GM04504 (cell line): ENCODE measurements around the gene CAMSAP1.
"Not testable (repeated sequence)": the region's sequence is repeated elsewhere in the genome, so short reads cannot be mapped to it uniquely, and the experiment has no call there.

Experiments
- DNase-seq: peaks from one replicate; pipeline ENCODE4 v3.0.0-alpha.2; 2012; ENCODE audit warnings: low read depth

The CAMSAP1 gene

GRCh38 chr9:135898634-135899407 lies 8.5 kb downstream of the CAMSAP1 start:
- peak; percentile 81 for DNase-seq

GRCh38 chr9:135896626-135897025 lies 10.7 kb downstream of the CAMSAP1 start:
- DNase-seq, result no peak

- no peak for DNase-seq
These were observed 11.1 kb downstream of the CAMSAP1 start for GRCh38 chr9:135896205-135896604.

GRCh38 chr9:135895202-135895848 lies 12.0 kb downstream of the CAMSAP1 start:
- no peak for DNase-seq

- DNase-seq, result no peak
These were observed 14.2 kb downstream of the CAMSAP1 start for GRCh38 chr9:135893104-135893503.

- DNase-seq, result not testable (repeated sequence)
These were observed 15.0 kb downstream of the CAMSAP1 start for GRCh38 chr9:135892327-135892726.

- no peak for DNase-seq
These were observed 16.2 kb downstream of the CAMSAP1 start for GRCh38 chr9:135891027-135891631.

- DNase-seq, result no peak
These were observed 16.9 kb downstream of the CAMSAP1 start for GRCh38 chr9:135890190-135891026.

GRCh38 chr9:135889564-135890189 lies 17.7 kb downstream of the CAMSAP1 start:
- DNase-seq, result no peak

- DNase-seq, result no peak
These were observed 18.5 kb downstream of the CAMSAP1 start for GRCh38 chr9:135888766-135889394.

GRCh38 chr9:135888126-135888765 lies 19.1 kb downstream of the CAMSAP1 start:
- DNase-seq, result no peak

GRCh38 chr9:135887585-135888050 lies 19.7 kb downstream of the CAMSAP1 start:
- no peak for DNase-seq

GRCh38 chr9:135887021-135887507 lies 20.3 kb downstream of the CAMSAP1 start:
- no peak for DNase-seq

- DNase-seq, result no peak
These were observed 21.0 kb downstream of the CAMSAP1 start for GRCh38 chr9:135886147-135886981.

- DNase-seq, result no peak
These were observed 22.1 kb downstream of the CAMSAP1 start for GRCh38 chr9:135885100-135885853.

GRCh38 chr9:135884328-135885035 lies 22.9 kb downstream of the CAMSAP1 start:
- DNase-seq, result no peak

GRCh38 chr9:135883410-135884089 lies 23.8 kb downstream of the CAMSAP1 start:
- DNase-seq, result no peak

- DNase-seq, result no peak
These were observed 25.3 kb downstream of the CAMSAP1 start for GRCh38 chr9:135882011-135882410.
